NCI-H1105 treated with DMSO at 0.1 percent for 48 hours (cell line): ENCODE measurements around the gene TSEN54.

Source experiments
- DNase-seq: peaks from one replicate; lab custom pipeline; 2025; lab: John Stamatoyannopoulos, UW

Gene TSEN54

DNA sequence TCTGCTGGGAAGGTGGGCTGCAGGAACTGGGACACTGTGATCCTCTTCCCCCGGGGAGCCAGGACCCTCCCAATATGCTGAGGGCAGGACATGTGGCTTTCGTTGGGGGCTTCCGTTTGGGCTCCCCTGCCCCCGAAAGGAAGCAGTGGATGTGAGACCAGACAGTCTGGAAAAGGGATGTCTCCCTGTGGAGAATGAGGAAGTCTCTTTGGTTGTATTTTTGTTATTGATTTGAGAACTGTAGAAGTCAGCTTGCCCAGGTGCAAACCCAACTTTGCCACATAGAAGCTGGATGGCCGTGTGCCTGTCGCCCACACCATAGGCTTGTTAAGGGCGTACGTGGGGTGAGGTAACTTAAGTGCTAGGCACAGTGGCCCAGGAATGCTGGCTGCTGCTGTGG lies 27.9 kb downstream of the TSEN54 start:
- no peak for DNase-seq

DNA sequence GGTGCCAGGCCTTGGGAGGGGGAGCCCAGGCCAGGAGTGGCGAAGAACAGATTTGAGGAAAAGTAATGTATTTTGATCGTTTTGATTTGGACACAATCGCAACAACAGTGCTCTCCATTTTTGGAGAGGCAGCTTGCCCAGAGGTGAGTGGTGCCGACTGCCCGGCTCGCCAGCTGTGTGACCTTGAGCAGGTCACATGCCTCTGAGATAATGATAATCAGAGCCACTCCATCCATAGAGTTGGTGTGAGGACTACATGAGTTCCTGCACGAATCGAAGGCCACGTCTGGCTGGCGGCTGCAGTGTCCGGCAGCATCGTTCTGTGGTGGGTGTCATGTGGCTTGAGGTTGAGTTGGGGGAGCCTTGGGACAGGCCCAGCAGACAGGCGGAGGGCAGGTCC lies 29.9 kb downstream of the TSEN54 start:
- no peak for DNase-seq

DNA sequence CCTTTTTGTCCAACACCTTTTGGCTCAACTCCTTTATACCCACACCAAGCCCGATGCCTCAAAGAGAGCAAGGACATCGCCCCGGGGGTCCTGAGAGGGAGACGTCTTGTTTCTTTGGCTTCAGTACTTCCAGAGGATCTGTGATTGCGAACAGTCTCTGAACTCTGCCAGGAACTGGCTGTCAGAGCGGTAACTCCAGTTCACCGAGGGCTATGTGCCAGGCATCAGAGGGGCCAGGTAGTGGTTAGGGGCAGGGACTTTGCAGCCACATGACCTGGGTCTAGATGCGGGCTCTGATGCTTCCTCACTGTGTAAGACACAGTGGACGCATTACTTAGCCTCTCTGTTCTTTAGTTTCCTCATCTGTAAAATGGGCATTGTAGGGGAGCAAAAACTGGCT lies 30.8 kb downstream of the TSEN54 start:
- no peak for DNase-seq

DNA sequence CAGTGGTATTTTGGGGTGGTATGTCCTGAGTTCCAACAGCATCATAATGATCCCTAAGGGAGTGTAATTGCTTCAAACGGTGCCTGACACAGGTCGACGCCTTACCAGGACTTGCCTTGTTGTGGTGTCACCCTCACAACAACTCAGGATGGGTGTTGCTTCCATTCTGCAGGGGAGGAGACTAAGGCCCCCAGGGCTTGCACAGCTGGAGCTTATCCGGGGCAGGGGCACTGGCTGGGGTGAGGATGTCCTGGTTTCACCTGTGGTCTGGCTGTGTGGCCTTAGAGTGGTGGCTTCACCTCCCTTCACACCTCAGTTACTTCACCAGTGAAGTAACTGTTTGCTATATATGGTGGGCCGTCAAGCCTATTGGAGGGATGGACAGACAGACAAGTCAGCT lies 32.5 kb downstream of the TSEN54 start:
- DNase-seq, result no peak

DNA sequence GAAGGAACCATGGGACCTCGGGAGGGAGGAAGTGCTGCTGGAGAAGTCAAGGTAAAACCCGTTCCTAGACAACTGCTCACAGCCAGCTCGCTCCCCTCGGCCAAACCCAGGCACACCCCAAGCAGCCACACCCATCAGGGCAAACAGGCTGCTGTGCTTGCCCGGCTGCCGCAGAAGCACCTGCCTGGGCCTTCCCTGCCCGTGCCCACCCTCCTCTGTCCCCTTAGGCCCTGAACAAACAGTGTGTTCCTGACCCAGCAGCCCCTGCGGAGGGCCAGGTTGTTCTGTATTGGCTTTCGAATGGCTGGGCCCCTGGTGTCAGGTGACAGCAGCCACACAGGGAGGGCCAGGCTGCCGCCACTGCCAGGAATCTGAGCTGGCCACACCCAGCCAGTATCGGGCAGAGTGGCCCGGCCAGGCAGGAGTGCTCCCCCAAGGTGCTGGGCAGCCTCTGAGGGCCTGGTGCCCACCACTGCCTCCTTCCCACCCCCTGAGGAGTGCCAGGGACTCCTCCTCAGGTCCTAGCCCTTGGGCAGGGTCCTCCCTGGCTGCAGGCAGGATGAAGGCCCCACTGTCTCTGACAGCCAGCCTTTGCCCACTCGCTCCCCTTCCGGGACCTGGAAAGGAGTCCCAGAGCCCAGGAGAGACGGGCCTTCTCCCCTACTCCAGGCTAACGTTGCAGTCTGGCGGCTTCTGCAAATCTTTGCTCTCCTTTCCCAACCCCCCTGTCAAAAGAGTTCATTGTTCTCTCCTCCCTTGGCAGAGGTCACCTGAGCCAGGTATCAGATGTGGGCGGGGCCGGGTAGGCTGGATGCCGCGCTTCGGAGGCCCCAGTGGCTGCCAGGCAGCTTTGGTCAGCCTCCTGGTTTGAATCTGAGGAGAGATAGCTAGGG lies 33.2 kb downstream of the TSEN54 start:
- peak; percentile 62 for DNase-seq

DNA sequence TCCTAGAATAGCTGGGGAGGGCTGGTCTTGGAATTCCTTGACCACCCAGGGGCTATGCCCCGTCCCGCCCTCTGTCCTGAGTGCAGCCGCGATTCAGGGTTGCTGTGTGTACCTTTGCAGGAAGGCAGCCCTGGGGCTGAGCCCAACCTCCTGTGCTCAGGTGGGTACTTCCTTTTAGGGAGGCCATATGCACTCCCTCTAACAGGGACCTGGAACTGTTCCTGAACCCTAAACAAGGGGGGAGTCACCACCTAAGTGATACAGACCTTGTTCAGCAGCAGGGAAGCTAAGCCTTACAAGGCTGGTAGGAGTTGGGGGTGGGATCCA lies 33.8 kb downstream of the TSEN54 start:
- DNase-seq, result no peak

DNA sequence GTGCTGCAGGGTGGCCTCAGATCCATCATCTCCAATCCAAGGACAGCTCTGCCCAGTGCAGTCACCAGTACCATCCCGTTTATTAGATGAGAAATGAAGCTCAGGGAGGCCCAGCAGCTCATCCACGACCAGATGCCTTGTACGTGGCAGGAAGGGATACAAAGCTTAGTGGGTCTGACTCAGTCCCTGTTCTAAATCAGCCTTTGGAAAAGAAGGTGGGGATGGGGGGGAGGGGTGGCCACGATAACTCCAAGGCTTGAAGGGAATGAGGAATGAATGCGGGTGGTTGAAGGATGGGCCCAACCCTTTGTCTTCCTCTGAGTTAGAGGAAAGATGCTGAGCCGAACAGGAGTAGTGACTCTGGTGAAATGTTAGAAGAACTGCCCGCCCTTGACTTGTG lies 34.9 kb downstream of the TSEN54 start:
- DNase-seq, result no peak

DNA sequence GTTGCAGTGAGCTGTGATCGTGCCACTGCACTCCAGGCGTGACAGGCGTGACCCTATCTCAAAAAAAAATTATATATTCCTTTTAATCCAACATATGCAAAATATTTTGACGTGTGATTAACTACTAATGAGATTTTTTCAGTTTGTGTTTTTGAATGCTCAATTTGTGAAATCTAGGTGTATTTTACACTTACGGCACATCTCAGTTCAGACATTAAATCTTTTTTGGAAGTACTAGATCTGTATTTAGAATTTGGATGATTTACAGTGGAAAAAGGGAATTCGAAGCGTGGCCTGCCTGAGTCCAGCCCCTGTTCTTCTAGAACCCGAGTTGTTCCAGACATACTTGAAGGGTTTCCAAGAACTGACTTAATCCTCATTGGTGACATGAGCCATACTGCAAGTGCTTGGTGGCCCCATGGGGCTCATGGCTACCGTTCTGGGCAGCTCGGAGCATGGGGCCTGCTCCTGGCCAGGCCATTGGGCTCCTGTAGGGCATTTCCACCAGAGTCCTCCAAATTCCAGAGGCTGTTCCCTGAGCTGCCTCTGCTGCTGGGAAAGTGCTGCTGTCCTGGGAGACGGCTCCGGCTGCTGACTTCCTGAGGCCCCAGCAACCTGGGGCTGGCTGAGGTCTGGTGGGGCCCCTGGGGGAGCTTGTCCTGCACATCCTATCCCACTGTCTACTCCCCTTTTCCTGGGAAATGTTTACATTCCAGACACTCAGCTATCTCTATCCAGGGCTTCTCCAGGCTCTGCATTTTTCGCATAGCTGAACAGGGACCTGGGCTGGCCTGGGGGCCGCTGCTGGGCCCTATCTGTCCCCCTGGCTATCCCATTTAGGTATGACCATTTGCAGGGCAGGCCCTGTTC lies 36.3 kb downstream of the TSEN54 start:
- DNase-seq, result no peak

DNA sequence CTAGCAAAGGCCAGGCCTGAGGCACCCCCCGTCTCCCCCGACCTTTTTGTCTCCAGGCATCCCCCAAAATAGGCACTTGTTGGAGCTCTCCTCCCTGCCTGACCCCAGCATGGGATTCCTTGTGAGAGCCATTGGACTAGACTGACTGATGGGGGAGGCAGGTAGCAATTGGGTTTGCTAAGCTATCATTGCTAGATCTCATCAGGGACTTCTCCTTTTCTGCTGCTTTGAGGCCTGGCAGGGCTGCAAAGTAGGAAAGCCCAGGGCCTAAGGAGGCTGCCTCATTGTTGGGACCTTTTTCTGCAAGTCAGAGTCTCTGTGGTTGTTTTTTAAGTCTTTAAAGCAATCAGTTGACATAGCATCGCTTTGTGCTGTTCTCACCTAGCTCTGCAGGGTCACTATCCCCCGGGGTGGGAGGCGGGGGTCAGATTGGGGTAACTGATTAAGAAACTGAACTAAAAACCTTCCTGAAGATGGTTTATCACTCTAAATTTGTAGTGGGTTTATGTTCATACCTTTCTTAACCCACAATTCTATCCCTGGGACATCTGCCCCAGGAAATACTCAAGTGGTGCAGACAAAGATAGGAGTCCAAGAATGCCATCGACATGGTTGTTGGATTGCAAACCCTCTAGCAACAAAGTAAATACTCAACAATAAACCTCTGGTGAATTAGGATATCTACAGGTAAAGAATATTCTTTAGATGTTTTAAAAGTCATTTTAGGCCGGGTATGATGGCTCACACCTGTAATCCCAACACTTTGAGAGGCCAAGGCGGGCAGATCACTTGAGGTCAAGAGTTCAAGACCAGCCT lies 37.2 kb downstream of the TSEN54 start:
- no peak for DNase-seq

DNA sequence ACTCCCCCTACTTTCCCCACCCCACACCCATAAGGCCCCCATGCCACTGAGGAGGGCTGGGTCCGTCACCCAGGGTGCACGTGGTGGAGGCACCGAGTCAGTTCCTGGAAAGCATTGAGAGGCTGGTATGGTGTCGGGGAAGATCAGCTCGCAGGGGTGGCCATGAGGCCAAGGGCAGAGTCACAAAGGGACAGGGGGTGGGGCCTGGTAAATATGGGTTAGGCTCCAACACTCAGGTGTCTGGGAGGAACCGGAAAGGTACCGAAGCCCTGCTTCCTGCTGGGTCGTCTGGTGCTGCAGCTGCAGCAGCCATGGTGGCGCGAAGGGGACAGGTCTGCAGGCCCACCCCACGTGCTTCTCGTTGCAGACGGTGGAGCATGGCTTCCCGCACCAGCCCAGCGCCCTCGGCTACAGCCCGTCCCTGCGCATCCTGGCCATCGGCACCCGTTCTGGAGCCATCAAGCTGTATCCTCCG lies 39.4 kb downstream of the TSEN54 start:
- no peak for DNase-seq

DNA sequence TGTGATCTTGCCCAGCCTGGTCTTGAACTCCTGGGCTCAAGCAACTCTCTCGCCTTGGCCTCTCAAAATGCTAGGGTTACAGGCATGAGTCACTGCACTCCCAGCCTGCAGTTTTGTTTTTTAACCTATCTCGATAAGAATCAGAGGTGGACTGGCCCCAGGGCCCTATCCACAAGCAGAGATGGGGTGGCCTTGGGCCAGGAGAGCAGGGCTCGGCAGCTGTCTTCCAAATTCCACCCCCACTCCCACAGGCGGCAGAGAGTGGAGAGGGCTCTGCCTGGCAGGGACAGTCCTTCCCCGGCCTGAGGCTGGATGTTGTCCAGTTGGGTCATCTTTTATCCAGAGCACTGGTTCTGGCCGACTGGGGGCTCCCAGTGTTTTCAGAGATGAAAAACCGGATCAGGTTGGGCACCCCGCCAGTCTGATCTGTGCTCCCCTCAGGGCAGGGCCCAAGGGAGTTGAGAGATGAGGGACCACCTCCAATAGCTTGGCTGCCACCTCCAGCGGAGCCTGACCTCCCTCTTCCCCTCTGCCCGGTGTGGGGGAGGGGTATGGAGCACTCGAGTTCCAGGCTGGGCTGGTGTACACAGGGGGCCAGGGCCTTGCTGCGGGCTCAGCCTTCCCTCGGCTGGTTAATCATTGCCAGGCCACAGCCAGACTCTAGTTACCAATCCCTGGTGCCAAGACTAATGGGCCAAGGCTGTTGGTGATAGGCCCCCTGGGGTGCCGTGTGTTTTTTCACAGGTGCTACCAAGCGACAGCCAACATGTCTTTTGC lies 40.9 kb downstream of the TSEN54 start:
- DNase-seq, result no peak

DNA sequence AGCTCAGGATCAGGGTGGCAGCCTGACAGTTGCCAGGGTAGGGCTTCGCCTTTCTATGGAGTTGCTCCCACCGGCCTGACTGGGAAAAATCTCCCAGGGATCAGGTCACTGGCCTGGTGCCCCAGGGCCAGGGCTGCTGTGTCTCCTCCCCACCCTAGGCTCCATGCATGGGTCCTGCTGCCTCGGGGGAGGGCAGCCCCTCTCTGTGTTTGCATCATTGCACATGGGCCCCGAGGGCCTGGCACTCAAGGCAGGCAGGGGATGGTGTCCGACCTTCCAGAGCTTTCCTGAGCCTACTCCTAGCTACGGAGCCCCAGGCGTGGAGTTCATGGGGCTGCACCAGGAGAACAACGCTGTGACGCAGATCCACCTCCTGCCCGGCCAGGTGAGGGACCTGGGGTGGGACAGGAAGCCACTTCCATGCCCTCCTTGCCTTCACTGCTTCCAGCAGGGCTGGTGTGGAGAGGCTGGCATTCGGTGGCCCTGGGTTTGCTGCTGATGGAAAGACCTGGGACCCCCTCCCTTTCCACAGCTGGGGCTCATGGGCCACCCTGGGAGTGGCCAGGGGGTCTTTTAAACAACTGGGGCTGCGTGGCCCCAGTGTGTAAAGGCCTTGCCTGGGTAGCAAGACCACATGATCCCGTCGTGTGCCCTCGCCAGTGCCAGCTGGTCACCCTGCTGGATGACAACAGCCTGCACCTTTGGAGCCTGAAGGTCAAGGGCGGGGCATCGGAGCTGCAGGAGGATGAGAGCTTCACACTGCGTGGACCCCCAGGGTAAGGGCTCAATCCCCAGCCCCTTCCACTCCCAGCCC lies 41.7 kb downstream of the TSEN54 start:
- no peak for DNase-seq

DNA sequence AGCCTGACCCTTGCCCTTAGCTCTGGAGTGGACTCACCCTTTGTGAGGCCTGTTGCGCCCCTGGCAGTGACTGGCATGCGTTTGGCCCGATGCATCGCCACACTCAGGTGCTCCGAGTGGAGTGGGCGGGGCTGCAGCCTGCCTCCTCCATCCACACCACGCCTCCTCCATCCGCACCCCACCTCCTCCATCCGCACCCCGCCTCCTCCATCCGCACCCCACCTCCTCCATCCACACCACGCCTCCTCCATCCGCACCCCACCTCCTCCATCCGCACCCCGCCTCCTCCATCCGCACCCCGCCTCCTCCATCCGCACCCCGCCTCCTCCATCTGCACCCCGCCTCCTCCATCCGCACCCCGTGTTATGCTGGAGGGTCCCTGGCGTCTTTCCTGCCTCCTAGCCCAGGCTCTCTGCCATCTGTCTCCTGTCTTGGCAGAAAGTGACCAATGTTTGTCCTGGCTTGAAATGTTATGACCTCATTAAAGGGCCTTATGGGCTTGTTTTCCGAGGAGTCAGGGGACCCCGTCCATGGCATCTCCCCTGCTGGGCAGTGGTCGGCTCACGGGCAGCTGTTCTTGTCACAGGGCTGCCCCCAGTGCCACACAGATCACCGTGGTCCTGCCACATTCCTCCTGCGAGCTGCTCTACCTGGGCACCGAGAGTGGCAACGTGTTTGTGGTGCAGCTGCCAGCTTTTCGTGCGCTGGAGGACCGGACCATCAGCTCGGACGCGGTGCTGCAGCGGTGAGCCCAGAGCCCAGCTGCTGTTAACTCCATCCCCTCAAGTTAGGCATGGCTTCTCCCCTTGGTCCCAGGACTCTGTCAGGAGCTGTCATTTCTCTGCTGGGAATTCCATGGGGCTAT lies 42.6 kb downstream of the TSEN54 start:
- no peak for DNase-seq

DNA sequence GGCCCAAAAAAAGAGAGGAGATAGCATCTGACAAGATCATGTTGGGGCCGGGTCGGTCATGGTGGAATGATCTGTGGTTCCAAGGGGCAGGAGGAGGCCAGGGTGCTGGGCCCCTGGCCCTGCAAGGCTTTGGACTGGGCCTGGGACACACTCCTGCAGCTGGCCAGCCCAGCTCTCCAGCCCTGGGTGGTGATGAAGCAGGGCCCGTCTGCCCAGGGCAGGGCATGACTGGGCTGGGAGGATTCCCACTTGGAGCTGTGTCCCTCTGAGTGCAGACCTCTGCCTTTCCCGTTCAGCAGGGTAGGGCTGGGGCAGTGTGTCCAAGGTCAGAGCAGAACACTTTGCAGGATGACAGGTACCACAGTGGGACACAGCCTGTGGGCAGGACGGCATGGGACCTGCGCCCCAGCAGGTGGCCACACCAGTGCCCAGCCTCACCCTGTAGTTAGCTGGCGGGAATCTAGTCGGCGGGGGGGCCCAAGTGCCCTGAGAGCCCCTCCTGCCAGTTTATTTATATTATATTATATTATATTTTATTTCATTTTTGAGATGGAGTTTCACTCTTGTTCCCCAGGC lies 43.7 kb downstream of the TSEN54 start:
- no peak for DNase-seq

DNA sequence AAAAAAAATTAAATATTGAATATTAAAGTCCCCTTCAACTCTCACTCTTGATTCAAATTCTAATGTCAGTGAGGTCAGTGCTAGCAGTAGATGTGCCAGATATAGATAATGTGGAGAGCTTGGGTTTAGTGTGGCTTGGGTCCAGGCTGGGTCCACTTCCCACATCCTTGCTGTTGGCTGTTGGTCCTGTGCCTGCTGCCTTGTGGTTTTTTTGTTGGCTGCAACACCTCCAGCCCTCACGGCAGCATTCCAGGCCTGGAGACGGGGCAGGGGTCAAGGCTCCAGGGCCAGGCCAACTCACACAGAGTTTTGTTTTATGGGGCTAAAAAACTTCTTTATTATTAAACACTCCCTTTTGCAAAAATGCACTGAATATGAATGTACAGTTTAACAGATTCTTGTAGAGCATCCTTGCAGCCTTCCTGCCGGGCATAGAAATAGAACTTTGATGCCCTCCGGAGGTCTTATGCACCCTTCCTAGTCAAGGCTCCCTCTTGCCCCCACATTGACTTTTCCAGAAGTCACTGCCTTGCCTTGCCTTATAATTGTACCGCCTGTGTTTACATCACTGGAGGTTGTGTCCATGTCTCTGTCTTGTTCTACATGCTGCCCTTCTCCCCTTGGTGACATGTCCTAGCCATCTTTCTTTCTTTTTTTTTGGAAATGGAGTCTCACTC lies 45.7 kb downstream of the TSEN54 start:
- DNase-seq, result no peak

DNA sequence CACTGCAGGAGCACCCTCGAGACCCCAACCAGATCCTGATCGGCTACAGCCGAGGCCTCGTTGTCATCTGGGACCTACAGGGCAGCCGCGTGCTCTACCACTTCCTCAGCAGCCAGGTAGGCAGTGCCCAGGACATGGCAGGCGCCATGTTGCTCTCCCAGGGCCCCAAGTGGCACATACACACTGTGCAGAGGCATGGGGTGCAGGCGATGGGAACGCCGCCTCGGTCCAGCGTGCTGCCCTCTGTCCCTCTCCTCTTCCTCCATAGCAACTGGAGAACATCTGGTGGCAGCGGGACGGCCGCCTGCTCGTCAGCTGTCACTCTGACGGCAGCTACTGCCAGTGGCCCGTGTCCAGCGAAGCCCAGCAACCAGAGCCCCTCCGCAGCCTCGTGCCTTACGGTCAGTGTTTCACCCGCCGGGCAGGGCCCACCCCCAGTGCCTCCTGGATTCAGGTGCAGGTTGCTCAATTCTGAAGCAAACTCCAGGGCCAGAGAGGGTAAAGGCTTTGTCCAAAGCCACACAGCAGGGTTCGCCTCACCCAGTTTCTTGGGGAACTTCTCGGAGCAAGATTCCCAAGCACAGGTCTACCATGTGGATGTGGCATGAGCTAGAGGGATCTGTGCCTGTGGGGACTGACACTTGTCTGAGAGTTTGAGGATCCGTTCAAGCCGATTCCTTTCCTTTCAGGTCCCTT lies 46.9 kb downstream of the TSEN54 start:
- no peak for DNase-seq

DNA sequence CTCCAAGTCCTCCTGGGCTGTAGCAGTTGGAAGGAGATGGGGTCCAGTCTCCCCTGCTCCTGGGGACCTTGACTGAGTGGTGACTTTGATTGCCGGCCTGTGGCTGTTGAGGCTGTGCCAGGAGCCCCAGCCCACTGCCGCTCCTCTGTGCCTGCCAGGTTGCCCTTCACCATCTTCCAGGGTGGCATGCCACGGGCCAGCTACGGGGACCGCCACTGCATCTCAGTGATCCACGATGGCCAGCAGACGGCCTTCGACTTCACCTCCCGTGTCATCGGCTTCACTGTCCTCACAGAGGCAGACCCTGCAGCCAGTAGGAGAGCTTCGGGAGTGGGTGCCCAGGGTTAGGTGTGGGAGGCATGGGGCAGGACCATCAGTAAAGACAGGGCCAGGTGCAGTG lies 47.9 kb downstream of the TSEN54 start:
- DNase-seq, result no peak

DNA sequence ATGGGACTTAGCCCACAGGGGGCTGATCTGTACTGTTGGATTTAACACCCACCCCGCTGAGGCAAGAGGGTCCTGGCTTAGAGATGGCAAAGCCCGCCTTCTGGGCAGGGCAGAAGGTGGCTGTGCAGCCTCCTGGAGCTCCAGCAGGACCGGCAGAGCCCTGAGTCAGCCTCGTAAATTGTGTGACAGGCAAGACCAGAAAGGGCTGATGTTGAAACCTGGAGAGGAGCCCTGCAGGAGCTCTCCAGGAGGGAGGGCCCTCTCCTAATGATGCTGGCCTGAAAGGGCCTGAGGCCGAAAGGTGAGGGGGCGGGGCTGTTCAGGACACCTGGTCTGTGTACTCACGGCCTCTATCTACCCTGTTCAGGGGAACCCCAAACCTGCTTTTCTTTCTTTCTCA lies 48.7 kb downstream of the TSEN54 start:
- DNase-seq, result no peak
